Measurements from ENCODE around the gene SCCPDH.

DNA sequence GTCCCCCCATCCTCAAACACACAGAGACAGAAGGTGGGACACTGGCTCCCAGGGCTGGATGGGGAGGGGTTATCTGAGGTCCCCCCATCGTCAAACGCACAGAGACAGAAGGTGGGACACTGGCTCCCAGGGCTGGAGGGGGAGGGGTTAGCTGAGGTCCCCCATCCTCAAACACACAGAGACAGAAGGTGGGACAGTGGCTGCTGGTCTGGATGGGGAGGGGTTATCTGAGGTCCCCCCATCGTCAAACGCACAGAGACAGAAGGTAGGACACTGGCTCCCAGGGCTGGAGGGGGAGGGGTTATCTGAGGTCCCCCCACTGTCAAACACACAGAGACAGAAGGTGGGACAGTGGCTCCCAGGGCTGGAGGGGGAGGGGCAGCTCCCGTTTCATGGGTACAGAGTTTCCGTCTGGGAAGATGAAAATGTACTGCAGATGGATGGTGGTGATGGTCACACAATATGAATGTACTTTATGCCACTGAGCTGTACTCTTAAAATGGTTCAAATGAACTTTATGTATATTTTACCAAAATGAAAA lies 69.2 kb downstream of the SCCPDH start:
- TF ChIP-seq, protein P1, sequence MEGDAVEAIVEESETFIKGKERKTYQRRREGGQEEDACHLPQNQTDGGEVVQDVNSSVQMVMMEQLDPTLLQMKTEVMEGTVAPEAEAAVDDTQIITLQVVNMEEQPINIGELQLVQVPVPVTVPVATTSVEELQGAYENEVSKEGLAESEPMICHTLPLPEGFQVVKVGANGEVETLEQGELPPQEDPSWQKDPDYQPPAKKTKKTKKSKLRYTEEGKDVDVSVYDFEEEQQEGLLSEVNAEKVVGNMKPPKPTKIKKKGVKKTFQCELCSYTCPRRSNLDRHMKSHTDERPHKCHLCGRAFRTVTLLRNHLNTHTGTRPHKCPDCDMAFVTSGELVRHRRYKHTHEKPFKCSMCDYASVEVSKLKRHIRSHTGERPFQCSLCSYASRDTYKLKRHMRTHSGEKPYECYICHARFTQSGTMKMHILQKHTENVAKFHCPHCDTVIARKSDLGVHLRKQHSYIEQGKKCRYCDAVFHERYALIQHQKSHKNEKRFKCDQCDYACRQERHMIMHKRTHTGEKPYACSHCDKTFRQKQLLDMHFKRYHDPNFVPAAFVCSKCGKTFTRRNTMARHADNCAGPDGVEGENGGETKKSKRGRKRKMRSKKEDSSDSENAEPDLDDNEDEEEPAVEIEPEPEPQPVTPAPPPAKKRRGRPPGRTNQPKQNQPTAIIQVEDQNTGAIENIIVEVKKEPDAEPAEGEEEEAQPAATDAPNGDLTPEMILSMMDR (IDR thresholded peaks at IDR 0.05; ENCODE audit: extremely low read depth in 1 of 2, insufficient read depth in 1 of 2, low read depth in 1 of 2, low read length in 2 of 2): no peak
- TF ChIP-seq MAX (IDR thresholded peaks at IDR 0.05; ENCODE audit: insufficient read depth, insufficient read length) (no peak), JUN (IDR thresholded peaks at IDR 0.05; ENCODE audit: borderline replicate concordance, insufficient read depth, insufficient read length, low read depth) (no peak), POLR2AphosphoS5 (IDR thresholded peaks at IDR 0.05; ENCODE audit: insufficient read depth, low read depth, low read length) (no peak), FOS (IDR thresholded peaks at IDR 0.05; ENCODE audit: borderline replicate concordance, insufficient read depth, low read length) (no peak), EZH2 (IDR thresholded peaks at IDR 0.05; ENCODE audit: borderline replicate concordance, low read depth, low read length, severe bottlenecking) (no peak), POLR2A (IDR thresholded peaks at IDR 0.05; ENCODE audit: low read depth, low read length) (no peak), MYC (IDR thresholded peaks at IDR 0.05; ENCODE audit: low read depth, low read length) (no peak), GATA2 (IDR thresholded peaks at IDR 0.05; ENCODE audit: insufficient read depth, insufficient read length, low read depth, low read length) (no peak)
